Stimulated activated effector memory CD8-positive, alpha-beta T cell treated with anti-CD3 and anti-CD28 coated beads, Interleukin-12 subunit alpha, Interleukin-12 subunit beta, amount 100 ng/mL, for 72 hours (primary cell): Measurements from ENCODE around the gene PTCH1.

Experiments used
- ATAC-seq: fragments of 150-1000 bp; cut with Tn5 transposase; 2 replicates; pipeline ENCODE4 v1.10.0; 2021
- DNase-seq, 2 donors: peaks; one replicate each; pipeline ENCODE4 v3.0.0; 2021 to 2022; ENCODE audit warnings: low spot score in 2 of 2
- H3K27ac Mint-ChIP-seq: one replicate; pipeline ENCODE4 v1.8.0; 2022; ENCODE audit warnings: mild to moderate bottlenecking, mixed read lengths
- H3K36me3 Mint-ChIP-seq: one replicate; pipeline ENCODE4 v1.8.0; 2022; ENCODE audit warnings: mild to moderate bottlenecking, mixed read lengths
- H3K4me1 Mint-ChIP-seq: one replicate; pipeline ENCODE4 v1.8.0; 2022; ENCODE audit warnings: mixed read lengths
- H3K4me3 Mint-ChIP-seq: one replicate; pipeline ENCODE4 v1.8.0; 2022; ENCODE audit warnings: mild to moderate bottlenecking, mixed read lengths
- H3K9me3 Mint-ChIP-seq: one replicate; pipeline ENCODE4 v1.8.0; 2022; ENCODE audit warnings: mixed read lengths

The PTCH1 gene

DNA sequence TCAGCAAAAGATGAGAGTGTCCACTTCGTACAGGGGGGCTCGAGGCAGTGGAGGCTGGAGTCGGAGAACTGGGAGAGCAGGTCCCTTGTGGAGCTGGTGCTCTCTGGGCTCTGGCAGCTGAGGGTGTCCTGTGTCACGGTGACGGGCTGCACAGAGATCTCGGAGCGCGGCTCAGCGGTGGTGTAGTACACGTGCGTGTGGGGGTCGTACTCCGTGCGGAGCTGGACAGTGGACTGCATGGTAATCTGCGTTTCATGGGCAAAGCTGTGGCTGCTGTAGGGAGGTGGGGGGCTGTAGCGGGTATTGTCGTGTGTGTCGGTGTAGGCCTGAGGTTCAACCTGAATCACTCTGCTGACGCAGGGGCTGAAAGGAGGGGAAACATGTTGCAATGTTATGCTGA is 48.0 kb downstream of the PTCH1 start:
- Mint-ChIP-seq H3K9me3 (no peaks in the 10 kb centered on the region), H3K4me3 (no peak overlapping the region), H3K4me1 (peaks cover 1% of the 10 kb centered on the region), H3K36me3 (peaks cover 74% of the 10 kb centered on the region), H3K27ac (peak overlapping the region; percentile 50)
- DNase-seq, result no peak
- ATAC-seq, result no peak

DNA sequence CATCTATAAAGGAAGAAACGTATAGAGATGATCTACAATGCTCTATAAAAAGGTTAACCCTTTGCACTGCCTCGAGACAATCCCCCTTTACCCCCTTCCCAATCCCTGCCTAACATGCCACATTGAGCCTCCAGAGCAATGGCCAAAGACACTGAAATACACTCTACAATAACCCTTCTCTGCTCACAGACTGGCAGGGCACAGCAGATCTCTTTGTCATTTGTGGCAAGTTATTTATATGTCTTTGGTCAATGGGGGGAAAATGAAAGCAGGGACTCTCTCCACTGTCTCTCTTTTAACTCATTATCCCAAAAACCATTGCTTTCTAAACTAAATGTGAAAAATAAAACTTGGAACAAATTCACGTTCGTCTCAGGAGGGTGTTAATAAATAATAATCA is 51.7 kb downstream of the PTCH1 start:
- H3K36me3 Mint-ChIP-seq, result peaks cover 63% of the 10 kb centered on the region
- DNase-seq, result no peak
- ATAC-seq, result no peak
- no peaks in the 10 kb centered on the region for H3K9me3 Mint-ChIP-seq
- H3K27ac Mint-ChIP-seq, result no peak overlapping the region
- H3K4me1 Mint-ChIP-seq, result peaks cover 34% of the 10 kb centered on the region
- no peak overlapping the region for H3K4me3 Mint-ChIP-seq

- peak; percentile 11 for ATAC-seq
- H3K4me3 Mint-ChIP-seq, result peak overlapping the region; percentile 77
Observed at GRCh38 chr9:95463148-95464060, 53.4 kb downstream of the PTCH1 start.

DNA sequence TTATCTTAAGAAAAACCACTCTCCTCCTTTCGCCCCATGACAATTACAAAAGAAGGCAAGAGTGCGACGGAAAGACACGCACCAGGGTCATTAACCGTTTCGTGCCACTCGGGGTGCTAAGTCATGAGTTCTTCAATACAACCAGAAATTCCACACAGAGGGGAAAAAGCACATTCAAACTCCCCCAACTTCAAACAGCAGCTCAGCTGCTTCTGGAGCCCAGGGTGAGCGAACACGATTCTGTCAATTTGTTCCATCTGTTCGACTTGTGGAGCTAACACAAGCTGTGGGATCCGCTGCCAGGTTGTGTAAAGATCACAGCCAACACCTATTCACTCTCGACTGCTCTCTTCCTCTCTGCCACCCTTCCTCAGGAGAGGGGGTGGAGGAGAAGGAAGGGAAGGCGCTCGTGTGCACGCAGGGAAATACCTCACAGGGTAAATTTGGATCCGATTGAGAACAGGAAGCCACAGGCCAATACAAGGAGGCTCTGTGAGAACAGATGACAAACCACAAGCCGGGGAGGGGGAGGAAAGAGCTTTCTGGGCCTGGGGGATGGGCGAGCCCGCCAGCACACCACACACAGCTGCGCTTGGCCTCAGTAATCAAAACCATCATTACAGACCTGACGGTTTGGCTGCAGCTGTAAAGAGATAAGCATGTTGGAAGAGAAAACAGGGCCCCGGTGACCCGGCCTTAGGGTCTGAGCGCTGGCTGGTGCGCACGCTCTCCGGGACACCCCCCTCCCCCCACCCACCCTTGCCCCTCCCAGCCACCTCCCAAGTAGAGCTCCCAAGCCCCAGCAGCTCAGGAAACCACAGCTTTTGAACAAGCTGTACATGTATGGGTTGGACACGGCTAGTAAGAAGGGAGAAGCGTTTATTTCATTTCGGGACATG is 54.3 kb downstream of the PTCH1 start:
- DNase-seq (peak; percentile 36 to 83), ATAC-seq (peak; percentile 97)
- peaks cover 34% of the 10 kb centered on the region for H3K4me1 Mint-ChIP-seq
- H3K36me3 Mint-ChIP-seq, result peaks cover 62% of the 10 kb centered on the region
- H3K9me3 Mint-ChIP-seq, result no peaks in the 10 kb centered on the region
- peak overlapping the region; percentile 93 for H3K27ac Mint-ChIP-seq
- H3K4me3 Mint-ChIP-seq, result peak overlapping the region; percentile 77

More at GRCh38 chr9:95463148-95464060, 53.4 kb downstream of the PTCH1 start:
- peaks cover 34% of the 10 kb centered on the region for H3K4me1 Mint-ChIP-seq
- H3K27ac Mint-ChIP-seq, result peak overlapping the region; percentile 93
- DNase-seq, result peak in 1 of 2 donors; percentile 51
- peaks cover 60% of the 10 kb centered on the region for H3K36me3 Mint-ChIP-seq
- H3K9me3 Mint-ChIP-seq, result no peaks in the 10 kb centered on the region

- Mint-ChIP-seq H3K27ac (peak overlapping the region; percentile 93), H3K4me1 (peaks cover 34% of the 10 kb centered on the region), H3K9me3 (no peaks in the 10 kb centered on the region), H3K4me3 (peak overlapping the region; percentile 77), H3K36me3 (peaks cover 62% of the 10 kb centered on the region)
- no peak for ATAC-seq
- DNase-seq, result no peak
Observed at GRCh38 chr9:95461448-95462248, 55.1 kb downstream of the PTCH1 start.

- no peak for DNase-seq
- peaks cover 62% of the 10 kb centered on the region for H3K36me3 Mint-ChIP-seq
- H3K4me1 Mint-ChIP-seq, result peaks cover 40% of the 10 kb centered on the region
- no peak overlapping the region for H3K27ac Mint-ChIP-seq
- H3K4me3 Mint-ChIP-seq, result no peak overlapping the region
- H3K9me3 Mint-ChIP-seq, result no peaks in the 10 kb centered on the region
- ATAC-seq, result no peak
Observed at GRCh38 chr9:95460518-95461164, 56.1 kb downstream of the PTCH1 start.

DNA sequence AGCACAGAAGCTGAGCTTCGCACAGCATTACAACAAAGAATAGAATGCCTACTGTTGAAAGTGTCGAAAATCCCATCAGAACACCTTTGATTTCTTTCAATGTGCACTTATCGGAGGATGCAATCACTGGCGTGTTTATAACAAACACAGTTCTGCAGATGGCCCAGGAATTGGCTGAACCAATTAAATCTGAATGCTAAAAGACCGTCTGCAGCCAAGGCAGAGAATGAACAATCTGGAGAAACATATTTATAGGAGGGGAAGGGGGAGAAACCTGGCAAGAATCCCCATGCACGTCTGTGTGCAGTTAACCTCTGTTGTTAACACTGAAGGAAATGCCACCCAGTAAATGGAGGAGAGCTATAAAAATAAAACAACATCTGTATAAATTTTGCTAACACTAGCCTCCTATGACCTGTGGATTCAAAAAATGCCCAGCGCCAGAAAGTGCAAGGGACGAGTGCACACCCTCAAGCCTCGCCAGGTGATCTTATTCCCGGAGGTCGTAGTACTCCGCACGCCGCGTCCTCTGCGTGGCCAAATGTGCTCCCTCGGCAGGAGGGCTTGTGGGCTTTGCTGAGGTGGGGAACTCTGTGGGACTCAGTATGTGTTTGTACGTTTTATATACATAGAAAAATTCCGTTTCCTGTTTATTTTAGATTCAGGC is 56.8 kb downstream of the PTCH1 start:
- no peak overlapping the region for H3K4me3 Mint-ChIP-seq
- H3K4me1 Mint-ChIP-seq, result peaks cover 40% of the 10 kb centered on the region
- H3K27ac Mint-ChIP-seq, result no peak overlapping the region
- no peaks in the 10 kb centered on the region for H3K9me3 Mint-ChIP-seq
- H3K36me3 Mint-ChIP-seq, result peaks cover 62% of the 10 kb centered on the region
- ATAC-seq (no peak), DNase-seq (no peak)

GRCh38 chr9:95459178-95459577 is 57.6 kb downstream of the PTCH1 start:
- Mint-ChIP-seq H3K36me3 (peaks cover 62% of the 10 kb centered on the region), H3K9me3 (no peaks in the 10 kb centered on the region), H3K4me3 (no peak overlapping the region), H3K4me1 (peaks cover 40% of the 10 kb centered on the region), H3K27ac (no peak overlapping the region)
- DNase-seq, result no peak
- ATAC-seq, result no peak

DNA sequence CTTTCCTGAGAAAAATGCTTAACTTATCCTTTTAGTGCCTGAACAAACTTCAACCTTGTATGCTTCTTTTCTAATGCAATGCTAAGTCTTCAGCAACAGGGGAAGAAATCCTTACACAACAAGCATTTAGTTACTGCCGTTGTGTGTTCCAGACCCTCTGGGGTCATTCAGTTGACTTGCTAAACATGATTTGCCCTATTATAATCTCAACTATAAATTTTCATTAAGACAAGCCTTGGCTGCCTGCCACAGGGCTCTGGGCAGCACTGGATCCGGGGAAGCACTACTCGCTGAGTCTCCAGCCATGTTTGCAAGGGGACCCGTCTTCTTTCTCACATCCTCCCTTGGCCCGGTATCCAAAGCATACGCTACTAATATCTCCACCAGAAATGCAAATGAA is 58.1 kb downstream of the PTCH1 start:
- no peak overlapping the region for H3K27ac Mint-ChIP-seq
- peaks cover 37% of the 10 kb centered on the region for H3K4me1 Mint-ChIP-seq
- no peak for ATAC-seq
- H3K36me3 Mint-ChIP-seq, result peaks cover 67% of the 10 kb centered on the region
- no peak overlapping the region for H3K4me3 Mint-ChIP-seq
- no peak for DNase-seq
- no peaks in the 10 kb centered on the region for H3K9me3 Mint-ChIP-seq

DNA sequence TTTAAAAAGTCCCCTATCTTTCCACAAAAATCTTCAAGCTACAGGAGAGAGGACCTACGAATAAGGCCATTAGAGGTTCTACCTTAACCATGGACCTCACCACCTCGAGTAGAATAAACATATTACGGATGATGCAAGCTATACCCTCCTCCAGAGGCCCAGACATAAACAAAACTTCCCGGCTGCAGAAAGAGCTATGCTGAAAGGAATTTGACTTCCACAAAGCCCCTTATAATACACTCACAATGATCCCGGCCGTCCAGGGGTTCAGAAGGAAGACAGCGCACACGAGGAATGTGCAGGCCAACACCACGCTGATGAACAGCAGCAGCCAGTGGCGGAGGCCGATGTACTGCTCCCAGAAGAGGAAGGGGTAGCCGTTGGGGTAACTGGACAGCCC is 59.0 kb downstream of the PTCH1 start:
- no peak overlapping the region for H3K4me3 Mint-ChIP-seq
- H3K36me3 Mint-ChIP-seq, result peaks cover 68% of the 10 kb centered on the region
- ATAC-seq (no peak), DNase-seq (no peak)
- H3K9me3 Mint-ChIP-seq, result no peaks in the 10 kb centered on the region
- peaks cover 28% of the 10 kb centered on the region for H3K4me1 Mint-ChIP-seq
- peak overlapping the region; percentile 18 for H3K27ac Mint-ChIP-seq

- Mint-ChIP-seq H3K27ac (no peak overlapping the region), H3K9me3 (no peaks in the 10 kb centered on the region), H3K36me3 (peaks cover 66% of the 10 kb centered on the region), H3K4me1 (peaks cover 8% of the 10 kb centered on the region), H3K4me3 (no peak overlapping the region)
- DNase-seq, result no peak
- no peak for ATAC-seq
Observed at GRCh38 chr9:95455714-95456113, 61.1 kb downstream of the PTCH1 start.

- Mint-ChIP-seq H3K4me1 (peaks cover 5% of the 10 kb centered on the region), H3K36me3 (peaks cover 60% of the 10 kb centered on the region), H3K27ac (peak overlapping the region; percentile 39), H3K4me3 (no peak overlapping the region), H3K9me3 (no peaks in the 10 kb centered on the region)
- no peak for ATAC-seq
- DNase-seq, result no peak
Observed at GRCh38 chr9:95452176-95452575, 64.6 kb downstream of the PTCH1 start.

DNA sequence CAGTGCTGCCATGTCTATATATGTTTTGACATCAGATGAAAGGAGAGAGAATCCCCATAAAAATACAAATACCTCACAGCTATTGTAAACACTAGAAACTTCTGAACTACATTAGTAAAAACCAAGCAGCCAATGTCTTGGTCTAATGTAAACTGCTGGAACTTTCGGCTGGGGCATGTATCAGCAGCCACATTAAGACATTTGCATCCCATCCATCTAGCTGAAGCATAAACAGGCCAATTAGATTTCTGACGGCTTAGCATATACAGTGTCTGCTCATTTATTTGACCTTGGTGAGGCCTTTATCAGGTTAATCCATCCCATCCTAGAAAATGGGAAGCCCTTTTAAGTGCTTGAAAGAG is 65.7 kb downstream of the PTCH1 start:
- peaks cover 3% of the 10 kb centered on the region for H3K4me1 Mint-ChIP-seq
- H3K36me3 Mint-ChIP-seq, result peaks cover 59% of the 10 kb centered on the region
- H3K9me3 Mint-ChIP-seq, result no peaks in the 10 kb centered on the region
- no peak for ATAC-seq
- no peak overlapping the region for H3K4me3 Mint-ChIP-seq
- no peak for DNase-seq
- no peak overlapping the region for H3K27ac Mint-ChIP-seq
